SK-N-DZ (cell line): ENCODE results near the gene SPRYD4.
"Not testable (repeated sequence)": the region's sequence is repeated elsewhere in the genome, so short reads cannot be mapped to it uniquely, and the experiment has no call there.

Experiments
- DNase-seq: peaks from one replicate; pipeline ENCODE4 v3.0.0-alpha.2; 2015; ENCODE audit warnings: low spot score

SPRYD4 gene

DNA sequence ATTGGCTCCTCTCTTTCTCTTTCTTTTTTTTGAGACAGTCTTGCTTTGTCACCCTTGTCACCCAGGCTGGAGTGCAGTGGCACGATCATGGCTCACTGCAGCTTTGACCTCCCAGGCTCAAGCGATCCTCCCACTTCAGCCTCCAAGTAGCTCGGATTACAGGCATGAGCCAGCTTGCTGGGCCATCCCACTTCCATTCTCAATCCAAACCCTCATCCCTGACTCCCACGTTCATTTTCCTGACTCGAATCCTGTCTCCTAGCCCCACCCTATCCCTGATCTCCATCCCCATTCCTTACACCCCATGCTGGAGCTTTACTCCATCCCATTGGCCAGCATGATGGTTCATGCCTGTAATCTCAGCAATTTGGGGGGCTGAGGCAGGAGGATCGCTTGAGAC, 7.8 kb downstream of the SPRYD4 start:
- no peak for DNase-seq

DNA sequence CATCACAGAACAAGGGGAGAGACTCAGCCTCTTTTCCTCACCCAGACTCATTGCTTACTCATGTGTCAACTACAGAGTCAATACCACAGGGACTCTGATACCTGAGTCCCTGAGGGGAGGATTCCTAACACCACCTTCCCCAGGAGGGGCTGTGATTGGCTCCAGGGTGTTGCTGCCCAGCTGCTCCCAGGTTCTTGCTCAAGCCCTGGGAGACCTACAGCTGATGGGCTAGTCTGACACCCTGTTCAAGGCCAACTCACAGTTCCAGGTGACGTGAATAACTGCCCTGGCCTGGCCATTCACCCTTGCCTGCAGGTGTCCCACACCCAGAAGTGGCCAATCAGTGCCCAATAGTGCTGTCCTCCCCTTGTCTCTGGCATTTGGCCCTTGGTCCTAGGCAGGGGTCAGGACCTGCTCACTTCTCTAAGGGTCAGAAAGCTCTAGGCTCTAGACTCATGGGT, 8.6 kb downstream of the SPRYD4 start:
- no peak for DNase-seq

DNA sequence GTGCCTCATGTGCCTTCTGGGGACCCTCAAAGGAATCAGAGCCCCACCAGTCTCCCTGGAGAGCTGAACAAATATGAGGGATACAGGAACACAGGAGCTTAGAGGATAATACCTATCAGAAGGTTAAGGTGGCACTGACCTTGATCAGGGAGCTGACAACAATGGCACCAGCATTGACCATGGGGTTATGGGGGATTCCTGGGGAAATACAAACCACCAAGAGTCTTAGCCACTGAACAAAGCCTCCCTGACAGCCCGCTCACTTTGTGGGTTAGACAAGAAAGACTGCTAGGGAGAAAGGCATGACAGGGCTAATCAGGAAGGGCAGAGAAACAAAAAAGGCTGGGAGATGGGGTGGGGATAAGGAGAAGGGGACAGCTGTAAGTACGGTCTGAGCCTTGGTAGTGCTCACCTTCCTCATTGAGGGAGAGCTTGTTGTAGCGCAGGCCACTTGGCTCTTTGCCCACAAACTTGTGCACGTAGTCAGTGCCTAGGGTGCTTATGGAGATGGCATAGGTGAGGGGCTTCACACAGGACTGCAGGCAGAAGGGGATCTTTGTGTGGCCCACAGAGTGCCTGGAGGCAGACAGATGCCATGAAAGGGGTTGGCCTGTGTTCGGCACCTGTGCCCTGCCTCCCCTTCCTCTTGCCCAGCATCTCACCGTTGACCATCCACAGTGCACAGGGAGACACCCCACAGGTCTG, 9.3 kb downstream of the SPRYD4 start:
- DNase-seq = no peak

- DNase-seq = no peak
Measured at GRCh38 chr12:56479625-56480024, 11.2 kb downstream of the SPRYD4 start.

DNA sequence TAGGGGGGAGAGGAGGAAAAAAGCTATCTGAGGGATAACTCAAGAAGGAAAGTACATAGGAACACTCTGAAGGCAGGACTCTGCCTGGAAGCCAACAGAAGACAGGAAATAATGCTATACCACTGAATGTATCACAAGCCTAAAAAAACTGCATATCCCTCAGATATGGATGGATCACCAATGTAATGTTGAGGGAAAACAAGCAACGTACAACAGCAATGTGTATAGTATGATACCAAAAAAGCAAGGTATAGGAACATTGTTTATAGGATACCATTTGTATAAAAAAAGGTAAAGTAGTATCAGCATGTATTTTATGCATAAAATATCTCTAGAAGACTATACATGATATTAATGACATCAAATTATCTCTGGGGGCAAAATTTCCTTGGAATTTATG, 16.2 kb downstream of the SPRYD4 start:
- DNase-seq = no peak

GRCh38 chr12:56486694-56487093, 18.3 kb downstream of the SPRYD4 start:
- no peak for DNase-seq

DNA sequence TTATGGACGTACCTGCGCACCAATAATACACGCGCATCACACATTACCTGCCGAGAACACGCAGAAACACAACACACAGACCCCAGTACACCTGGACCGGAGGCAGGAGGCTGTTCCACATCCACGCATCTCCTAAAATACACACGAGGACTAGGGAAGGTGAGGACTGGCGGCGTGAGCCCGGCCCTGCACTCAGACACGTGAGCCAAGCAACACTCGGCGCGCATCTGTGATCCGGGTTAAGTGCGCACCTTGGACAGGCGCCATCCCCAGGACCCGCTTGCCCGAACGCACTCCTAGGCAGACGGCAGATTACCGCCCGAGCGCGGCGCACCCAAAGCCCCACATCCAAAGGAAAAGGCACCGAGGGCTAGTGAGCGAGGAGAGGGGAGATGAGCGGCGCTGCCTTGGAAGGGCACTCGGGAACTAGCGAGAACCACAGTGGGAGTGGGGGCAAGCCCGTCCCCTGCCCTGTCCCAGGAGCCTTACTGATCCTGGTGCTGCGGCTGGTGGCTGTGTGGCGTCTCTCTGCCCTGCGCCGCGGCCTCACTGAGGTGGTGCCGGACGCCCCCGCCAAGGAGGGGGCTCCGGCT, 19.2 kb downstream of the SPRYD4 start:
- DNase-seq = no peak

DNA sequence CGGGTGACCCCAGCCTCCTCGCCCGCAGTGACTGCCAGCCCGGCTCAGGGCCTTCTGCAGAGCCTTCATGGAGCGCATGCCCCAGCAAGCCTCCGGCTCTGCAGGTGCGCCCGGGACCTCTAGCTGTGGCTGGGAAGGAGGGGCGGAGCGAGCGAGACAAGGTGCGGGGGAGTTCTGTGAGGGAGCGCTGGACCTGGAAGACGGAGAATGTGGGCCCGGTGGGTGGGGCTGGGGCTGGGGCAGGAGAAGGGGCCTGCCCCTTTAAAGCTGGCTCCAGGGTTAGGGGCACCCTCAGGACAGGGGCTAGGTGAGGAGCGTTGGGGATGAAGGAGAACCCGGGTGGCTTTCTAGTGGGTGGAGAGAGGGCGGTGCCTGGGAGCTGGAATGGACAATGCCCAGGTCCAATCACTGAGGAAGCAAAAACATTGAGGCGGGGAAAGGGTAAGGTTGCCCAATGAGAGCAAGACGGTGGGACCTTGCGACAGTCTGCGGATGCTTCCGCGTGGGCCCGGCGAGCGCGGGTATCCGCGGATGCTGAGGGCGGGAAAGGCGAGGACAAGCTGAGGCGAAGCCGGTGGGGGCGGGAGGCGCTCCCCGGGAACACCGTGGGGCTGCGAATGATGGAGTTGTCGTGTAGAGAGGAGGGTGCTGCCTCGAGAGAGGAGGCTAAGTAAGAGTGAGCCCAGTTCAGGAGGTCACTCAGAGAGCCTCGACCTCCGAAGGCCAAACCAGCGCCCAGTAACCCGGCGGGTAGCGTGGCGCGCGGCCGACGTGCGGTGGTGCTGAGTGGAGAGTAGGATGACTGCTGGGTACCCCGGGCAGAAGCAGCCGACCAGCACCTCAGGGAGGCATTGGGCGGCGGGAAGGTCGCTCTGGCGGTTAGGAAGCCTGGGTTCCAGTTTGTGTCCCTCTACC, 19.9 kb downstream of the SPRYD4 start, which contains the start of gene GLS2:
Gene GLS2 (minus strand): TSS at position 121 of the 915 bp plus-strand sequence. CDS start 43 bp downstream, at position 78.
- peak; percentile 66 for DNase-seq

- DNase-seq = no peak
Measured at GRCh38 chr12:56490360-56490759, 22.0 kb downstream of the SPRYD4 start.

GRCh38 chr12:56493409-56494105, 25.2 kb downstream of the SPRYD4 start:
- not testable (repeated sequence) for DNase-seq

DNA sequence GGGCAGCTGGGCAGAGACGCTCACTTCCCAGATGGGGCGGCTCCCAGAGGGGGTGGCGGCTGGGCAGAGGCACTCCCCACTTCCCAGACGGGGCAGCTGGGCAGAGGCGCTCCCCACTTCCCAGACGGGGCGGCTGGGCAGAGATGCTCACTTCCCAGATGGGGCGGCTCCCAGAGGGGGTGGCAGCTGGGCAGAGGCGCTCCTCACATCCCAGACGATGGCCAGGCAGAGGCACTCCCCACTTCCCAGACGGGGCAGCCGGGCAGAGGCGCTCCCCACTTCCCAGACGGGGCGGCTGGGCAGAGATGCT, 25.7 kb downstream of the SPRYD4 start:
- not testable (repeated sequence) for DNase-seq

- DNase-seq = not testable (repeated sequence)
Measured at GRCh38 chr12:56494481-56494880, 26.1 kb downstream of the SPRYD4 start.

DNA sequence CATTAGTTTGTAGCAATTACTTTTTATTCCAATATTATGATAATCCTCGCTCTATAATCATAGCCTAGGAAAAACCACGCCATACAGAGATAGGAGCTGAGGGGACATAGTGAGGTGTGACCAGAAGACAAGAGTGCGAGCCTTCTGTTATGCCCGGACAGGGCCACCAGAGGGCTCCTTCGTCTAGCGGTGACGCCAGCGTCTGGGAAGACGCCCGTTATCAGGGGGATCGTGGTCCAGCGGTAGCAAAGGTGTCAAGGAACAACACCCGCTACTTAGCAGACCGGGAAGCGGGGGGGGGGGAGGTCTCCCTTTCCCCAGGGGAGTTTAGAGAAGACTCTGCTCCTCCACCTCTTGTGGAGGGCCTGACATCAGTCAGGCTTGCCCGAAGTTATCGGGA, 28.3 kb downstream of the SPRYD4 start:
- peak; percentile 40 for DNase-seq

GRCh38 chr12:56498126-56498902, 29.9 kb downstream of the SPRYD4 start:
- not testable (repeated sequence) for DNase-seq

- not testable (repeated sequence) for DNase-seq
Measured at GRCh38 chr12:56499452-56499851, 31.1 kb downstream of the SPRYD4 start.

GRCh38 chr12:56499879-56500278, 31.5 kb downstream of the SPRYD4 start:
- peak; percentile 83 for DNase-seq

- DNase-seq = no peak
Measured at GRCh38 chr12:56510786-56511185, 42.4 kb downstream of the SPRYD4 start.

GRCh38 chr12:56514014-56514318, 45.6 kb downstream of the SPRYD4 start:
- DNase-seq = not testable (repeated sequence)

DNA sequence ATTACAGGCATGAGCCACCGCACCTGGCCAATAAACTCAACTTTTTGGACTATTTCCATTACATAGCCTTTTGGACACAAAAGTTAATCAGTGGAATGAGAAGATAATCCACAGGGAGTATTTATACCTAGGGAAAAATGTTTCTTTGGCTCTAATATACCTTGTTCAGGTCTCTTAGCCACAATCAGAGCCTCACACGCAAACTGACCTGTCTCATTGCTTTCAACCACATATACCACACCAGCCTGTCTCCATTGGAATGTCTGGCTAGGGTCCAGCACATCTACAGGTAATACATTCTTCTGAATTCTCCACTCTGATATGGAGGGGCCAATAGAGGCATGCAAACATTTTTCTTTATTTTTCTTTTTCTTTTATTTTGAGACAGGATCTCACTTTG, 49.5 kb downstream of the SPRYD4 start:
- DNase-seq = no peak

GRCh38 chr12:56518570-56518969, 50.2 kb downstream of the SPRYD4 start:
- no peak for DNase-seq

DNA sequence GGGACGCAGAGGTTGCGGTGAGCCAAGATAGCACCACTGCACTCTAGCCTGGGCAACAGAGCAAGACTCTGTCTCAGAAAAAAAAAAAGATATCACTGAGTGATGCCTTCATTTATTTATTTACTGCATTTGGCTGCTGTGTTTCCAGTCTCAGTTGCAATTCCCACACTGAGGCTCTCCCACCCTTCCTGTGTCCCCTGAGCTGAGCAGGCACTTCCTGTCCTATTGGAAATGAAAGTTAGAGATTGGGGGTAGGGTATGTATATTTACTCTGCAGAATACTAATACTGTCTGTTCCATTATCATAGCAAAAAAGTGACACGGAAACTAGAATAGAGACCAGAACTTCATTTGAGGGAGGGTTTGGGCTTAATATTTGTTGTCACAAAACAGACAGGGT, 51.7 kb downstream of the SPRYD4 start:
- DNase-seq = no peak
